NCI-H345 (cell line): ENCODE data around the gene RASSF10.
A peak's percentile ranks its signal among the peaks of the same experiment; 100 is the strongest.

Source experiments
- DNase-seq: peaks from one replicate; lab custom pipeline; 2025; lab: John Stamatoyannopoulos, UW

Gene RASSF10

GRCh38 chr11:13008625-13009475 lies at the start of gene RASSF10:
Gene RASSF10, plus strand, starts transcription at chr11:13009316. Its CDS starts 261 bp downstream, at chr11:13009577.
- DNase-seq, result peak; percentile 75

DNA sequence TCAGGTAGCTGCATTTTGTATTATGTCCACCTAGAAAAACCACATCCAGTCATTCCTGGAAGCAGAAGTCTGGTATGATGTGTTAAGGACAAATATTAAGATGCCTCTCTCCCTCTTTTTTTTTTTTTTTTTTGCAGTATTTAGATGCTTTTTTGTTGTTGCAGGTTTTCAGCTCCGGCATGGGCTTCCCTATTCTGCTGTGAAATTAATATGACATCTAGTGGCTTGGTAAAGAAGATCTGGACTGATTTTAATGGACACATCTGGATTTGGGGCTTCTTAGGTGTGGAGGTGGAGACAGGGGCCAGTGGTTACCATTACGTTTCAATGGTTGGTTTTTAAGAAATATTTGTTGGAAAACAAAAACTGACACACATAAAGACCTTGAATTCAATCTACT lies 47.5 kb upstream of the RASSF10 start:
- no peak for DNase-seq

- DNase-seq, result no peak
Measured at GRCh38 chr11:12962306-12962705, 46.8 kb upstream of the RASSF10 start.

DNA sequence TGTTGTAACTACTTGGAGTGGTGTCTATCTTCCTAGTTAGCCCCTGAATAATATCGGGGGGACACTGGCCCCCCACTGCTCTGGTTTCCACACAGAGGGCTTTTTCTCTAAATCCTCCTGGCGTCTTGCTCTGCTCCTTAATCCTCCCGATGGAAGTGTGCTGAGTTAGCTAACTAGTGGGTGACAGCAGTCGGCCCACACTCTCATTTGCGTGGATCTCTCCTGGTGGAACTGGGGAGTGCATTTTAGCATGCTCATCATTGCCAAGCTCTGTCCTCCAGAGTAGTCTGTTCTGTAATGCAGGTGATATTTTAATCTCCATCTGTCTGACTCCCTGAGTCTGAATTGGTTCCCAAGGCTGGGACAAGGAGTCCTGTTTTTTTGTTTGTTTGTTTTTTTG lies 46.1 kb upstream of the RASSF10 start:
- no peak for DNase-seq

GRCh38 chr11:12963792-12964536 lies 45.2 kb upstream of the RASSF10 start:
- DNase-seq, result peak; percentile 75

- no peak for DNase-seq
Measured at GRCh38 chr11:12964650-12965049, 44.5 kb upstream of the RASSF10 start.

DNA sequence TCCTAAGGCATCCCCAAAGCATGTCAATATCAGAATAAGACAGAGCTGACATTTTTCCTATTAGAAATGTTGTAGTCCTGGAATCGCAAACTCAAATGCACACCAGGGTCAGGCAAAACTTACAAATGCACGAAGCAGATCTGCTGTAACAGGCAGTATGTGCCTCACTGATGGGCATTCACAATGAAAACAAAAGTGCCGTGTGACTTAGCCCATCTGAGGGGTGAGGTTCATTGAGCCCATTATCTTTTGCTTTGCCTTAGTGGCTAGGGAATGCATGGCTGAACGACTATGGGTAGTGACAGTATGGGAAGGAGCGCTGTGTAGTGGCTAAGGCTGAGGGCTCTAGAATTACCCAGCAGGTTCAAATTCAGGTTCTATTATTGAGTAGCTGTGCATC lies 43.1 kb upstream of the RASSF10 start:
- DNase-seq, result no peak

DNA sequence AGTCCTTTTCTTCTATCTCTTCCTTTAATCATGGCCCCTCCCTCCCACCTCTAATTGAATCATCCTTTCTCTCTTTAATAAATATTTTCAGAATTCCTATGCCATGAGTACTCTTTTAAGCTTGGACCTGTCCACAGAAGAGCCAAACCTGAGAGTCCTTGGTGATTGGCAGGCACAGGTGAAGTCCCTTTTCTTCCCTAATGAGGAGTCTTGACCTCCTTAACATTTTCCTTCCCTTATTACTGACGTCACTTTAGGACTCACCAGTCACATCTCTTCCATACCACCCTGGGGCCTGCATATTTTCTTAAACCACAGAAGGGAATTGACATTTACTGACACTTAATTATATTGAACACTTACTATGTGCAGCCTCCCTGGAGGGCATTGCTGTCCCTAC lies 41.0 kb upstream of the RASSF10 start:
- DNase-seq, result no peak

DNA sequence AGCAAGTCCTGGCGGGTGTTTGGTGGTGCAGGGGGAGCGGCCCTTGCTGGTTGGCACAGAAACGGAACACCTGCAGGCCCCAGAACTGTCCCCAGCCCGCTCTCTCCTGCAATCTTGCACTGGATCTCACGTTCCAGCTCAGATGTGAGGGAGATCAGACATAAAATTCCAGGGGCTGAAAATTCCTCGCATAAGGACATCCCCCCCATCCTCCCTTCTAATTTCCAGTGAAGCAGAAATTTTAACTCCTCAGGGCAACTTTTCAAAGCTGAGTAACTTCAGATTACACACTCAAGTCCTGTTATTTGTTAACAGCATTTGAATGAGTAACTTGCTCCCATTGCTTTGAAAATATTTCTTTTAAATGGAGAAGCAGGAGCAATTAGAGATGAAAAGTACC lies 40.3 kb upstream of the RASSF10 start:
- DNase-seq, result no peak

GRCh38 chr11:12971955-12972354 lies 37.2 kb upstream of the RASSF10 start:
- DNase-seq, result no peak

DNA sequence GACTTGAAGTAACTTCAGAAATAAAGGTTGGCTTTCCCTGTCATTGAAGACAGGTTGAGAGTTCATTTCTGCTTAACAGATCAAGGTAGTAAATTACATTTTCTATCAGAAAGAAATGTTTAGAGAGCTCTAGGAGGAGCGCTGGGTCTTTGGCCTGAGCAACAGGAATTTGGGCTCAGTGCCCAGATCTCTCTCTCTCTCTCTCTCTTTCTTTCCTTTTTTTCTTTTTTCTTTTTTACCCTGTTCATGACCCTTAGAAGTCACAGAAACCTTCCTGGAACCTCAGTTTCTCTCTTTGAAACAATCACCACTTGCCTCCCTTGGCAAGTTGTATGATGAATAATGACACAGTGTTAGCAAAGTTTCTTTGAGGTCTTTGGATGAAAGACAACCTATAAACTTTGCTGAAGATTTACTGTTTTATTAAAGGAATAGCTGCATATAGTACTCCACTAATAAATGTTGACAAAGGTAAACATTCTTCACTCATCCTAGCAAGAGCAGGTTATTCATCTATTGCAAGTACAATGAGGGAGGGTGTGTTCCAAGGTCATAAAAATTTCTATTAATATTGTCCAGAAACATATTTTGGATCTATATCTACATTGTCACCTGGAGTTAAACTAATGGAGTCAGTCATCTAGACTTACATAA lies 35.5 kb upstream of the RASSF10 start:
- DNase-seq, result no peak

- no peak for DNase-seq
Measured at GRCh38 chr11:12975195-12975594, 33.9 kb upstream of the RASSF10 start.

DNA sequence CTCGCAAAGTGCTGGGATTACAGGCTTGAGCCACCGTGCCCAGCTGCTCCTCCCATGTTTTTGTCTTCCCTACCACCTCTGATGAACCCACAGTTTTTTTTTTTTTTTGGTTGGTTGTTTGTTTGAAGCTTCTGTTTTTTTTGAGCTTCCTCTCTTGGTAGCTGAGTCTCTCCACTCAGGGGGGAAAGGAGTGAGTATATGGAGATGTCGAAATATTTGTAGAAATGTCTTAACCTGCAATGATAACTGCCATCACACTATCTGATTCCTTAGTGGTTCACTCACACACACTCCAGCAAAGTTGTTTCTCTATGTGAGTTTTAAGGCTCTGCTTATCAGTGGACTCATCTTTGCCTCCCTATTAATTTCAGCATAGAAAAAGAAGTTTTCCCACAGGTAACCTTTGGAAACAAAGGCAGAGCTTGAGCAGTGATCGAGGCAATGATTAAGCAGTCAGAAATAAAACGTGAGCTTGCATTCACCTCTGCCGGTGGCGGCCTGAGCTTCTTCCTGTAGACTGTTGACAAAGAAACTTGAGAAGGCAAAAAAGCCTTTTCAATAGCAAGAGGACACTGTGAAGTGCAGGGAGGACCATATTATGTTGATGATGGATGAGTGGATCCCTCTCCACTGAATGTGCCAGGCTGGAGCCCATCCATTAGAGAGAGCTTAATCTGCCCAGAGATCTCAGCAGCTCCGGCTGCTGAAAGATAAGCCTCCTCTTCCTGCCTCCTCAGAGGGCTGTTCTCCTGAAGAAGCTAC lies 29.0 kb upstream of the RASSF10 start:
- DNase-seq, result peak; percentile 89

GRCh38 chr11:12981676-12982522 lies 27.2 kb upstream of the RASSF10 start:
- no peak for DNase-seq

DNA sequence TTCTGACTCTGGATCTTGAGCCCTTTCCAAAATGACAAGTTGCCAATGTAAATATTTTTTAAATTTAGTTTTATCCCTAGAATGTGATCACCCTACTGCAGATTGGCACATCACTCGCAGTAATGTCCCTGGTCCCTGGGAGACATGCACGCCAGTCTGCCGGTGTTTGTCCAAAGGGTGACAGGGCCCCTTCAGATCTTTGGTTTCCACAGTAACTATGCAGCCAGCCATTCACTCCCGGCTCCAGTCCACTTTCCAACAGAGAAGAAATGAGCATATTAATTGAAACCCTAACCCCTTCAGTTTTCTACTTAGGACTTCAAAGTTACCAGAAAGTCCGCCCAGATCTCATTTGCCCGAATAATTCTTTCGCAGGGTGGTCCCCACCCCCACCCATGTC lies 25.8 kb upstream of the RASSF10 start:
- DNase-seq, result no peak

DNA sequence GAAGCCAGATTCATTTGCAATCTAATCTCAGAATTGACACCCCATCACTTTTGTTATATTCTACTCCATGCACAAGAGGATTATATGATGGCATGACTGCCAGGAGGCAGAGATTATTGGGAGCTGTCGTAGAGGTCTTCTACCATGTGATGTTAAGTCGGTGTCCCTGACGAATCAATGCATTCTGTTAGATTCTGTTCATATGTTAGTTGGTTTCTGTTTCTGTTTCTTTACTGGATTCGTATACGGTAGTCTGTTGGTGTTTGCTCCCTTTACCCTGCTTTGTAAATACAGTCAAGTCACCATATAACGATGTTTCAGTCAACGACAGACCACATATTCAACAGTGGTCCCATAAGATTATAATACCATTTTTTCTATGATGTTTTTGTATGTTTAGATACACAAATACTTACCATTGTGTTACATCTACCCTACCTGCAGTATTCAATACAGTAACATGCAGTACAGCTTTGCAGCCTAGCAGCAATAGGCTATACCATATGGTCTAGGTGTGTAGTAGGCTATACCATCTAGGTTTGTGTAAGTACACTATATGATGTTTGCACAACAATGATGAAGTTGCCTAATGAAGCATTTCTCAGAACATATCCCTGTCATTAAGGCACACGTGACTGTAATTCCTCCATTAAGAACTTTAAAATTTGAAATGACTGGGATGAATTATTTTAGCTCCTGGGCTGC lies 22.8 kb upstream of the RASSF10 start:
- no peak for DNase-seq

GRCh38 chr11:12989428-12990161 lies 19.5 kb upstream of the RASSF10 start:
- peak; percentile 68 for DNase-seq

GRCh38 chr11:12990162-12990480 lies 19.0 kb upstream of the RASSF10 start:
- DNase-seq, result no peak

DNA sequence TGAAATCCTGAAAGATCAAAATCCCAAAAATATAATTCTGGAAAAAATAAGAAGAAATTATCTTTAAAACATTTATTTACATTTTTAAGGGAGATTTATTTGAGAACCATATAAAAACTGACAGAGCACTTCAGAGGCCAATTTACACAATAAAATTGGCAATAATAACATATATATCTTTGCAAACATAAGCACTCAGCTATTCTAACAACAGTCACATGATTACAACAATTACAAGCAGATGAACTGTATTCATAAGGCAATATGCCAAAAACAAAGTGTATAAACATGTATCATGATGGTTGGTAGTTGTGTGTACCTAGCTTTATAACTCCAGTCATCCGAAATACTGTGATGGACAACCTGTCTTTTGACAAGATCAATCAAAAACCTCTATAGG lies 17.7 kb upstream of the RASSF10 start:
- no peak for DNase-seq

DNA sequence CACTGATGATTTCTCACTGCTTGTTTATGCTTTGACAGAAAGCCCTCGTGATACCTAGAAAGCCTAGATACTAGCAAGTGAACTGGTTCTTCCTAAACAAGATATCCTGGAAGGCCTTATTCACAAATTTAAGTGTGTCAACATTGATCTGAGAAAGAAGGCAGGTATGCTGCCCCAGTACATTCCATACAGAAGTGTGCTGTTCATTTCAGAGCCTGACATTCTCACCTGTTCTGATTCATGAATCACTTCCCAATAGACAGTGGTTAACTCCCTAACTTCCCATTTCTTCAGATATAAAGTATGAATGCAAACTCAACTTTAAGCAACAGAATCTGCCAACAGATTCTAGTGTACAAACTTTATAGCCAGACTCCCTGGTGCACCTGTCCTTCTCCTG lies 15.5 kb upstream of the RASSF10 start:
- DNase-seq, result no peak
